Activated B cell treated with CpG ODN at 0.5 μM for 24 hours (primary cell): ENCODE results near the gene TM4SF20. TPM values are rescaled to one million over a fixed set of nuclear protein-coding genes. Genes with fewer than 3 reads are reported as not detected.
"Not testable (repeated sequence)": the region's sequence is repeated elsewhere in the genome, so short reads cannot be mapped to it uniquely, and the experiment has no call there.

Source experiments
- ATAC-seq: fragments of 200-7000 bp; cut with Tn5 transposase; one replicate; pipeline ENCODE4 v1.10.0; 2021; ENCODE audit warnings: low read depth, mild to moderate bottlenecking, moderate library complexity
- CTCF ChIA-PET: fragments of 350-600 bp; sonication (Branson Sonifier 250); formaldehyde crosslinking; loops from one replicate; lab custom pipeline; 2021; ENCODE audit warnings: antibody characterized with exemption; lab: Charles Lee
- POLR2A ChIA-PET: fragments of 350-600 bp; sonication (Branson Sonifier 250); formaldehyde crosslinking; loops from one replicate; lab custom pipeline; 2021; ENCODE audit warnings: antibody characterized with exemption; lab: Charles Lee
- DNase-seq: peaks from one replicate; pipeline ENCODE4 v3.0.0; 2022
- H3K27ac Mint-ChIP-seq: one replicate; pipeline ENCODE4 v1.8.0; 2020; ENCODE audit warnings: mixed read lengths
- H3K27me3 Mint-ChIP-seq: one replicate; pipeline ENCODE4 v1.8.0; 2021; ENCODE audit warnings: mixed read lengths
- H3K36me3 Mint-ChIP-seq: one replicate; pipeline ENCODE4 v1.8.0; 2021; ENCODE audit warnings: low read depth, mixed read lengths
- H3K4me1 Mint-ChIP-seq: one replicate; pipeline ENCODE4 v1.8.0; 2021; ENCODE audit warnings: mixed read lengths
- H3K4me3 Mint-ChIP-seq: one replicate; pipeline ENCODE4 v1.8.0; 2020; ENCODE audit warnings: mild to moderate bottlenecking, mixed read lengths
- H3K9me3 Mint-ChIP-seq: one replicate; pipeline ENCODE4 v1.8.0; 2020; ENCODE audit warnings: mixed read lengths
- intact Hi-C: fragments of 100-400 bp; cut with micrococcal nuclease; formaldehyde crosslinking; loops from one replicate; pipeline ENCODE4 v1.15.1; 2024
- total RNA-seq: library from RNA; stranded (reverse); gene quantifications from 2 replicates; pipeline ENCODE4 v1.2.3, GENCODE V29; 2022
- TF ChIP-seq, protein P1 (sequence below): fragments of 200-600 bp; IDR thresholded peaks from one replicate; pipeline ENCODE4 v1.8.0; 2022; ENCODE audit warnings: antibody characterized with exemption, mild to moderate bottlenecking

The TM4SF20 gene
- total RNA-seq, 1 donor from 2014 or later, result not detected

GRCh38 chr2:227386630-227387029 lies 7.5 kb upstream of the TM4SF20 start:
- peaks cover 36% of the 10 kb centered on the region for H3K4me1 Mint-ChIP-seq
- ATAC-seq (no peak), DNase-seq (no peak)
- CTCF ChIA-PET, result interaction anchor here (1.0 to 1.3 kb wide), 2 partner anchors 19 to 85 kb away, joined by 3 to 4 read pairs; partner anchors contain the start of gene AGFG1
- H3K4me3 Mint-ChIP-seq, result no peak overlapping the region
- no peaks in the 10 kb centered on the region for H3K36me3 Mint-ChIP-seq
- no peaks in the 10 kb centered on the region for H3K27me3 Mint-ChIP-seq
- TF ChIP-seq, protein P1, sequence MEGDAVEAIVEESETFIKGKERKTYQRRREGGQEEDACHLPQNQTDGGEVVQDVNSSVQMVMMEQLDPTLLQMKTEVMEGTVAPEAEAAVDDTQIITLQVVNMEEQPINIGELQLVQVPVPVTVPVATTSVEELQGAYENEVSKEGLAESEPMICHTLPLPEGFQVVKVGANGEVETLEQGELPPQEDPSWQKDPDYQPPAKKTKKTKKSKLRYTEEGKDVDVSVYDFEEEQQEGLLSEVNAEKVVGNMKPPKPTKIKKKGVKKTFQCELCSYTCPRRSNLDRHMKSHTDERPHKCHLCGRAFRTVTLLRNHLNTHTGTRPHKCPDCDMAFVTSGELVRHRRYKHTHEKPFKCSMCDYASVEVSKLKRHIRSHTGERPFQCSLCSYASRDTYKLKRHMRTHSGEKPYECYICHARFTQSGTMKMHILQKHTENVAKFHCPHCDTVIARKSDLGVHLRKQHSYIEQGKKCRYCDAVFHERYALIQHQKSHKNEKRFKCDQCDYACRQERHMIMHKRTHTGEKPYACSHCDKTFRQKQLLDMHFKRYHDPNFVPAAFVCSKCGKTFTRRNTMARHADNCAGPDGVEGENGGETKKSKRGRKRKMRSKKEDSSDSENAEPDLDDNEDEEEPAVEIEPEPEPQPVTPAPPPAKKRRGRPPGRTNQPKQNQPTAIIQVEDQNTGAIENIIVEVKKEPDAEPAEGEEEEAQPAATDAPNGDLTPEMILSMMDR, result no peak
- peak overlapping the region; percentile 89 for H3K27ac Mint-ChIP-seq
- intact Hi-C loops, result no loop called here
- POLR2A ChIA-PET, result interaction anchor here (0.5 to 1.4 kb wide), 5 partner anchors 7 to 113 kb away, joined by 3 to 9 read pairs (median 3); no protein-coding TSS in a partner anchor
- peaks cover 3% of the 10 kb centered on the region for H3K9me3 Mint-ChIP-seq

- no peaks in the 10 kb centered on the region for H3K27me3 Mint-ChIP-seq
- POLR2A ChIA-PET, result interaction anchor here (1.5 kb wide), 1 partner anchor 59 kb away, joined by 3 read pairs; the partner anchor contains the start of gene MFF
- TF ChIP-seq, protein P1, result no peak
- H3K4me1 Mint-ChIP-seq, result peaks cover 36% of the 10 kb centered on the region
- H3K4me3 Mint-ChIP-seq, result no peak overlapping the region
- DNase-seq (no peak), ATAC-seq (no peak)
- intact Hi-C loops, result loop anchor here (2.0 kb wide), 1 partner anchor 21 kb away; no protein-coding TSS in a partner anchor
- H3K9me3 Mint-ChIP-seq, result peaks cover 3% of the 10 kb centered on the region
- CTCF ChIA-PET, result no interaction called here
- peak overlapping the region; percentile 63 for H3K27ac Mint-ChIP-seq
- no peaks in the 10 kb centered on the region for H3K36me3 Mint-ChIP-seq
These were observed 4.6 kb upstream of the TM4SF20 start for GRCh38 chr2:227383686-227384085.

DNA sequence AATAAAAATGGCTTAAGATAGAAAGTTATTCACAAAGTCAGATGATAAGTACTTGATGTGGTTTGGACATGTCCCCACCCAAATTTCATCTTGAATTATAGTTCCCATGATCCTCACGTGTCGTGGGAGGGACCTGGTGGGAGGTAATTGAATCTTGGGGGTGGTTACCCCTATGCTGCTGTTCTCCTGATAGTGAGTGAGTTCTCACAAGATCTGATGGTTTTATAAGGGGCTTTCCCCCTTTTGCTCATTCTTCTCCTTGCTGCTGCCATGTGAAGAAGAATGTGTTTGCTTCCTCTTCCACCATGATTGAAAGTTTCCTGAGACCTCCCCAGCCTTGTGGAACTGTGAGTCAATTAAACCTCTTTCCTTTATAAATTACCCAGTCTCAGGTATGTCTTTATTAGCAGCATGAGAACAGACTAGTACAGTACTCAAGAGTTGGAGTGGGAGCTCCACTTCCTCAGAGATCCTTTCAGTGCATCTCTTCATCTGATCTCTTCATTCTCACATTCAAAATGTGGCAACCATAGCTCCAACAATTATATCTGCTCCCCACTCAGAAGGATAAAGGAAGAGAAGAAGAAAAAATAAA lies 3.2 kb upstream of the TM4SF20 start:
- H3K4me1 Mint-ChIP-seq, result peaks cover 30% of the 10 kb centered on the region
- H3K36me3 Mint-ChIP-seq, intact Hi-C loops, H3K4me3 Mint-ChIP-seq, ATAC-seq, H3K27me3 Mint-ChIP-seq, DNase-seq, CTCF ChIA-PET, H3K9me3 Mint-ChIP-seq: not testable (repeated sequence)
- peak overlapping the region; percentile 1 for H3K27ac Mint-ChIP-seq
- POLR2A ChIA-PET, result interaction anchor here (0.6 to 1.5 kb wide), 2 partner anchors 57 to 77 kb away, joined by 3 read pairs; partner anchors contain the start of gene MFF

DNA sequence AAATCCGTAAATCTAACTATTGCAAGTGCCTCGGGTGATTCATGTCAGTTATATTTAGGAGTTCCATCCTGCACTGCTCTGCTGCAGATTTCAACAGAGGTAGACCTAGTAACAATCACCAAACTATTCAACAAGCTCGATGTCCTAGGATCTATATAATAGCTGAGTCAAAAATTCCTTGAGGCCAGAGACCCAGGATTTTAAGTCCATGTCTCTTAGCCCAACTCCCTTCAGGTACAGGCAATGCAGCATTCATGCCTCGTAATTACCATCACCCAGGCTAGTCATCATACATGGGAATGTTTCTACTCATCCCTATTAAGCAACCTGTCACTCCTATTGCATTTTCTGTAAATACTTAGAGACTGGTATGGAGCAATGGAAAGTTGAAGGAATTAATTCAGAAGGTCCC lies 729 bp downstream of the TM4SF20 start:
- POLR2A ChIA-PET, result interaction anchor here (0.6 kb wide), 1 partner anchor 16 kb away, joined by 4 read pairs; no protein-coding TSS in a partner anchor
- TF ChIP-seq, protein P1, result no peak
- peaks cover 3% of the 10 kb centered on the region for H3K9me3 Mint-ChIP-seq
- H3K36me3 Mint-ChIP-seq, result no peaks in the 10 kb centered on the region
- no peak overlapping the region for H3K4me3 Mint-ChIP-seq
- H3K4me1 Mint-ChIP-seq, result peaks cover 11% of the 10 kb centered on the region
- no peak for ATAC-seq
- H3K27me3 Mint-ChIP-seq, result peaks cover 3% of the 10 kb centered on the region
- CTCF ChIA-PET, result no interaction called here
- intact Hi-C loops, result no loop called here
- no peak overlapping the region for H3K27ac Mint-ChIP-seq
- no peak for DNase-seq

DNA sequence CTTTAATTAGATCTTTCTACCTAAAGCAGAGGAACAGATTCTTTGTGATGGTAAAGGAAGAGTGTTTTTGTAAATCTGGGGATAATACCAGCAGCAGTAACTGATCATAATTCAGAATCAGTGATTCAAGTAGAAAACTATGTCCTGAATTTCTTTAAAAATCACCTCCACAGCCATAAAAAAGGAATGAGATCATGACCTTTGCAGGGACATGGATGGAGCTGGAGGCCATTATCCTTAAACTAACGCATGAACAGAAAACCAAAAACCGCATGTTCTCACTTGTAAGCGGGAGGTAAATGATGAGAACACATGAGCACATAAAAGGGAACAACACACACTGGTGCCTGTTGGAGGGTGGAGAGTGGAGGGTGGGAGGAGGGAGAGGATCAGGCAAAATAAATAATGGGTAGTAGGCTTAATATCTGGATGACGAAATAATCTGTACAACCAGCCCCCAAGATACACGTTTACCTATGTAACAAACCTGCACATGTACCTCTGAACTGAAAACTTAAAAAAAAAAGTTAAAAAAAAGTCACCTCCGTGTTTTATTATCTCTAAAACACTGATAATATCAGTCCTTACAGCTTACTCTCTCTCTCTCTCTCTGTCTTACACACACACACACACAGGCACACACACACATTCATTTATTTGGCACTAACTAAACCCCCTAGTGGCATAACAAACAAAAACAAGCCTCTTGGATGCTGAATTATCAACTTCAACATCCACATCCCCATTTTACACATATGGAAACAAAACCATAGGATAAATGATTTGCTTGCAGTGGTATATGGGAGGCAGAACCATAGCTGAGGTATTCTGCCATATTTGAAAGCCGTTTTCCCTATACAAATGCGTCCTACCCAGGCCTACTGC lies 1.4 kb downstream of the TM4SF20 start:
- CTCF ChIA-PET, result no interaction called here

More for the DNA sequence above, 1.4 kb downstream of the TM4SF20 start:
- Mint-ChIP-seq H3K27ac (no peak overlapping the region), H3K9me3 (peaks cover 3% of the 10 kb centered on the region), H3K36me3 (no peaks in the 10 kb centered on the region), H3K27me3 (peaks cover 3% of the 10 kb centered on the region), H3K4me3 (no peak overlapping the region), H3K4me1 (peaks cover 11% of the 10 kb centered on the region)
- POLR2A ChIA-PET, result interaction anchor here (0.6 kb wide), 1 partner anchor 17 kb away, joined by 4 read pairs; no protein-coding TSS in a partner anchor
- intact Hi-C loops, result no loop called here
- TF ChIP-seq, protein P1, result no peak
- no peak for DNase-seq
- no peak for ATAC-seq
